ENCODE results near the gene ADAM22. TPM values are rescaled to one million over a fixed set of nuclear protein-coding genes. Genes with fewer than 3 reads are reported as not detected.

The ADAM22 gene
- polyA plus RNA-seq, 2 donors, result 0.08 to 0.16 TPM

DNA sequence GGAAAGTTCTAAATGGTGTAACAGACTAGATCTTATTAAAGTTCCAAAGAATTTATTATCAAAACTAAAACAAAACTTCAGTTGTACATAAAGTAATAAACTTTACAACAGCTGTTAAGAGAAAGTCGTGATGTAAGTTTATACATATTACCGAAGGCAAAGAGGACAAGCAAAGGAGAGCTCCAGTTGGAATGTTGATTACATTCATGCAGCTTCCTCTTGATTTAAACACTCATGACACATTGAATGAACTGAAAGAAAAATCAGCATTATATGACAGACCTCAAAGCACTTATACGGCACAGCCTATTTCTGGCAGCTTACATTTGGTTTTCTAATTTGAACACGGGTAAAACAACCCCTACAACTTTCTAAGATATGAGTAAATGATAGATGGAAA, 272.2 kb downstream of the ADAM22 start:
- Histone ChIP-seq H3K9me3 (ENCODE audit: control insufficient read depth in 2 of 2, insufficient read depth in 1 of 2, low read depth in 1 of 2, low read length in 1 of 2) (no peaks in the 10 kb centered on the region), H3K27me3 (ENCODE audit: control insufficient read depth in 1 of 2, insufficient read depth in 2 of 2, low read length in 2 of 2) (no peaks in the 10 kb centered on the region), H3K4me1 (ENCODE audit: control insufficient read depth in 2 of 2, insufficient read depth in 2 of 2, low read length in 1 of 2) (no peaks in the 10 kb centered on the region), H3K4me3 (ENCODE audit: low read depth in 1 of 2, low read length in 2 of 2) (no peak overlapping the region), H3K36me3 (ENCODE audit: control insufficient read depth in 2 of 2, insufficient read depth in 2 of 2, low read length in 1 of 2) (peaks cover 14 to 18% of the 10 kb centered on the region in 2 donors), H3K27ac (ENCODE audit: low read depth in 2 of 2, low read length in 1 of 2) (no peak overlapping the region)
- WGBS, 2 donors, result 71 to 72% methylated on average over 4 of the region's 4 CpGs

GRCh38 chr7:88208521-88208920, 274.5 kb downstream of the ADAM22 start:
- WGBS, 2 donors, result 95 to 96% methylated on average over 3 of the region's 3 CpGs
- H3K4me1 ChIP-seq (ENCODE audit: control insufficient read depth in 2 of 2, insufficient read depth in 2 of 2, low read length in 1 of 2), result no peaks in the 10 kb centered on the region
- H3K27ac ChIP-seq (ENCODE audit: low read depth in 2 of 2, low read length in 1 of 2), result no peak overlapping the region
- no peaks in the 10 kb centered on the region for H3K9me3 ChIP-seq (ENCODE audit: control insufficient read depth in 2 of 2, insufficient read depth in 1 of 2, low read depth in 1 of 2, low read length in 1 of 2)
- H3K4me3 ChIP-seq (ENCODE audit: low read depth in 1 of 2, low read length in 2 of 2), result no peak overlapping the region
- peaks cover 8 to 16% of the 10 kb centered on the region in 2 donors for H3K36me3 ChIP-seq (ENCODE audit: control insufficient read depth in 2 of 2, insufficient read depth in 2 of 2, low read length in 1 of 2)
- no peaks in the 10 kb centered on the region for H3K27me3 ChIP-seq (ENCODE audit: control insufficient read depth in 1 of 2, insufficient read depth in 2 of 2, low read length in 2 of 2)

DNA sequence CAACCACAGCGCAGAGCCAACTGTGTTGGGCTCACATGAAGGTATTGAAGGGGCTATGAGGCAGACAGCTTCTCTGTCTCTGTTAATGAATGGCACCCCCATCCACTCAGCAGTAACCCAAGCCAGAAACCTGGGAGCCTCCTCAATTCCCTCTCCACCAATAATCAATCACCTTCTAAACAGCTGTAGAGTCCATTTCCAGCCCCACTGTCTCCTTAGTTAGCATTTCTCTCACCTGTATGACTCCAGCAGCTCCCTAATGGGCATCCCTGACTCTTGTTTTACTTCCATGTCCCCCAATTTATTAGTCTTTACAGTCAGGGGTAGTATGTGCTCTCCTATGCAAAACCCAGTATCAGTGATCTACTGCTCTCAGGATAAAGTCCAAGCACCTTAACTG, 278.9 kb downstream of the ADAM22 start:
- Histone ChIP-seq H3K27ac (ENCODE audit: low read depth in 2 of 2, low read length in 1 of 2) (no peak overlapping the region), H3K4me3 (ENCODE audit: low read depth in 1 of 2, low read length in 2 of 2) (no peak overlapping the region), H3K9me3 (ENCODE audit: control insufficient read depth in 2 of 2, insufficient read depth in 1 of 2, low read depth in 1 of 2, low read length in 1 of 2) (no peaks in the 10 kb centered on the region), H3K4me1 (ENCODE audit: control insufficient read depth in 2 of 2, insufficient read depth in 2 of 2, low read length in 1 of 2) (no peaks in the 10 kb centered on the region), H3K36me3 (ENCODE audit: control insufficient read depth in 2 of 2, insufficient read depth in 2 of 2, low read length in 1 of 2) (peaks cover 5 to 7% of the 10 kb centered on the region in 2 donors), H3K27me3 (ENCODE audit: control insufficient read depth in 1 of 2, insufficient read depth in 2 of 2, low read length in 2 of 2) (no peaks in the 10 kb centered on the region)
- WGBS, 2 donors, result 97 to 100% methylated on average over 1 of the region's 1 CpG

GRCh38 chr7:88214456-88214855, 280.4 kb downstream of the ADAM22 start:
- Histone ChIP-seq H3K27me3 (ENCODE audit: control insufficient read depth in 1 of 2, insufficient read depth in 2 of 2, low read length in 2 of 2) (no peaks in the 10 kb centered on the region), H3K4me3 (ENCODE audit: low read depth in 1 of 2, low read length in 2 of 2) (no peak overlapping the region), H3K9me3 (ENCODE audit: control insufficient read depth in 2 of 2, insufficient read depth in 1 of 2, low read depth in 1 of 2, low read length in 1 of 2) (no peaks in the 10 kb centered on the region), H3K27ac (ENCODE audit: low read depth in 2 of 2, low read length in 1 of 2) (no peak overlapping the region), H3K4me1 (ENCODE audit: control insufficient read depth in 2 of 2, insufficient read depth in 2 of 2, low read length in 1 of 2) (no peaks in the 10 kb centered on the region), H3K36me3 (ENCODE audit: control insufficient read depth in 2 of 2, insufficient read depth in 2 of 2, low read length in 1 of 2) (peaks cover 3 to 4% of the 10 kb centered on the region in 2 donors)
- 96 to 98% methylated on average over 2 of the region's 2 CpGs for WGBS, 2 donors

DNA sequence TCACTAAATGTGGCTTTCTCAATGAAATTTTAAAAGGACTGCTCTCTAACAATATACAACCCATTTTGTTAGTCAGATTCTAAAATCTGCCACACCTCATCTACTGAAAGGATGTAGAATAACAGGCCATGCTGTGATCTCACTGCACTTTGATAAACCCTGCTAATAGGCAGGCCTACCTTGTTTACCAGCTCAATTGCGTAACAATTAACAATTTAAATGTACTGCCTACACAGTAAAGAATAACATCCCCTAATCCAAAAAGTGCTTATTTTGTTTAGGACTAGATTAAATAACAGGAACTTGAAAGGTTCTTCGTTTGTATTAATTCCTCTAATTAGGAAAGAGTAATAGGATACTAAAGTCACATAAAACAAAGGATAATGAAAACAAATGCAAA, 281.2 kb downstream of the ADAM22 start:
- no peaks in the 10 kb centered on the region for H3K27me3 ChIP-seq (ENCODE audit: control insufficient read depth in 1 of 2, insufficient read depth in 2 of 2, low read length in 2 of 2)
- no peak overlapping the region for H3K27ac ChIP-seq (ENCODE audit: low read depth in 2 of 2, low read length in 1 of 2)
- H3K4me1 ChIP-seq (ENCODE audit: control insufficient read depth in 2 of 2, insufficient read depth in 2 of 2, low read length in 1 of 2), result no peaks in the 10 kb centered on the region
- H3K4me3 ChIP-seq (ENCODE audit: low read depth in 1 of 2, low read length in 2 of 2), result no peak overlapping the region
- H3K9me3 ChIP-seq (ENCODE audit: control insufficient read depth in 2 of 2, insufficient read depth in 1 of 2, low read depth in 1 of 2, low read length in 1 of 2), result no peaks in the 10 kb centered on the region
- peaks cover 1 to 4% of the 10 kb centered on the region in 2 donors for H3K36me3 ChIP-seq (ENCODE audit: control insufficient read depth in 2 of 2, insufficient read depth in 2 of 2, low read length in 1 of 2)
- 69 to 72% methylated on average over 2 of the region's 2 CpGs for WGBS, 2 donors

- H3K27ac ChIP-seq (ENCODE audit: low read depth in 2 of 2, low read length in 1 of 2), result no peak overlapping the region
- peaks cover 0 to 4% of the 10 kb centered on the region in 2 donors for H3K36me3 ChIP-seq (ENCODE audit: control insufficient read depth in 2 of 2, insufficient read depth in 2 of 2, low read length in 1 of 2)
- H3K4me3 ChIP-seq (ENCODE audit: low read depth in 1 of 2, low read length in 2 of 2), result no peak overlapping the region
- no peaks in the 10 kb centered on the region for H3K4me1 ChIP-seq (ENCODE audit: control insufficient read depth in 2 of 2, insufficient read depth in 2 of 2, low read length in 1 of 2)
- H3K9me3 ChIP-seq (ENCODE audit: control insufficient read depth in 2 of 2, insufficient read depth in 1 of 2, low read depth in 1 of 2, low read length in 1 of 2), result no peaks in the 10 kb centered on the region
- no peaks in the 10 kb centered on the region for H3K27me3 ChIP-seq (ENCODE audit: control insufficient read depth in 1 of 2, insufficient read depth in 2 of 2, low read length in 2 of 2)
Observed at GRCh38 chr7:88216276-88216675, 282.2 kb downstream of the ADAM22 start.

DNA sequence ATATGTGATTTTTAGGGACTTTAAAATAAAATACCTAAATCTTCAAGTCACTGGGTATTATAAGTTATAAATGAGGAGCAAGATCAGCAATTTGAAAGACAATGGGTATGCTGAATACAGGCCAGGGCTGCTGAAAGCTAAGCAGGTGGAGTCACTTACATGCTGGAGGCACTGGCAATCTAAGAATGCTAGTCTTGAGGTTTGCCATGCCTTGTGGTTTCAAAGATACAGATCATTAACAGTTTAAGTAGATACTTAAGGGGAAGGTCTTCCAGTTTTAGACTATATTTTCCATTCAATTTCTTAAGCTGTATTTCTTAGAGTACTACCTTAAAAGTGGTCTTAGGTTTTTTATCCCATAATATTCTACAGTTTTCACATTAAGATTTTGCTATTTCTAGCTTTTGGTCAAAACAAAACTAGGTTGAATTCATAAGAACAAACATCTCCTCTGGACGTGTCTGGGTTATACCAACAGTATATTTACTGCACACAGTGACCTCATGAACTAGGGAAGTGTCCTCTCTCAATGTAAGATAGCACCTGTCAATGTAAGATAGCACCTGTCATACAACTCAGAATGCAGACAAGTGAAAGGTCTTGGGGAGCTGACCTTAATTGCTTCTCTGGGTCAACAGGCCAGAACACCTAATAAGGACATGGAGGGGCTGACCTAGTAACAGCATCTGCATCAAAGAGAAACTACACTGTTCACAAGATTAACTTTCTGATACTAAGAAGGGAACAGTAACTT, 283.8 kb downstream of the ADAM22 start:
- Histone ChIP-seq H3K36me3 (ENCODE audit: control insufficient read depth in 2 of 2, insufficient read depth in 2 of 2, low read length in 1 of 2) (peaks cover 0 to 4% of the 10 kb centered on the region in 2 donors), H3K27ac (ENCODE audit: low read depth in 2 of 2, low read length in 1 of 2) (no peak overlapping the region), H3K27me3 (ENCODE audit: control insufficient read depth in 1 of 2, insufficient read depth in 2 of 2, low read length in 2 of 2) (no peaks in the 10 kb centered on the region), H3K4me1 (ENCODE audit: control insufficient read depth in 2 of 2, insufficient read depth in 2 of 2, low read length in 1 of 2) (no peaks in the 10 kb centered on the region), H3K9me3 (ENCODE audit: control insufficient read depth in 2 of 2, insufficient read depth in 1 of 2, low read depth in 1 of 2, low read length in 1 of 2) (no peaks in the 10 kb centered on the region), H3K4me3 (ENCODE audit: low read depth in 1 of 2, low read length in 2 of 2) (no peak overlapping the region)
- WGBS, 2 donors, result 39 to 40% methylated on average over 1 of the region's 1 CpG

- no peaks in the 10 kb centered on the region for H3K4me1 ChIP-seq (ENCODE audit: control insufficient read depth in 2 of 2, insufficient read depth in 2 of 2, low read length in 1 of 2)
- H3K9me3 ChIP-seq (ENCODE audit: control insufficient read depth in 2 of 2, insufficient read depth in 1 of 2, low read depth in 1 of 2, low read length in 1 of 2), result no peaks in the 10 kb centered on the region
- 40 to 51% methylated on average over 5 of the region's 5 CpGs for WGBS, 2 donors
- peaks cover 0 to 4% of the 10 kb centered on the region in 2 donors for H3K36me3 ChIP-seq (ENCODE audit: control insufficient read depth in 2 of 2, insufficient read depth in 2 of 2, low read length in 1 of 2)
- peak overlapping the region in 1 of 2 donors; percentile 85 for H3K4me3 ChIP-seq (ENCODE audit: low read depth in 1 of 2, low read length in 2 of 2)
- no peaks in the 10 kb centered on the region for H3K27me3 ChIP-seq (ENCODE audit: control insufficient read depth in 1 of 2, insufficient read depth in 2 of 2, low read length in 2 of 2)
- no peak overlapping the region for H3K27ac ChIP-seq (ENCODE audit: low read depth in 2 of 2, low read length in 1 of 2)
Observed at GRCh38 chr7:88218429-88218745, 284.3 kb downstream of the ADAM22 start.

GRCh38 chr7:88218836-88219605, 285.0 kb downstream of the ADAM22 start:
- Histone ChIP-seq H3K27ac (ENCODE audit: low read depth in 2 of 2, low read length in 1 of 2) (peak overlapping the region; percentile 53 to 96), H3K4me3 (ENCODE audit: low read depth in 1 of 2, low read length in 2 of 2) (peak overlapping the region; percentile 85 to 95), H3K27me3 (ENCODE audit: control insufficient read depth in 1 of 2, insufficient read depth in 2 of 2, low read length in 2 of 2) (no peaks in the 10 kb centered on the region), H3K36me3 (ENCODE audit: control insufficient read depth in 2 of 2, insufficient read depth in 2 of 2, low read length in 1 of 2) (peaks cover 0 to 4% of the 10 kb centered on the region in 2 donors), H3K4me1 (ENCODE audit: control insufficient read depth in 2 of 2, insufficient read depth in 2 of 2, low read length in 1 of 2) (no peaks in the 10 kb centered on the region), H3K9me3 (ENCODE audit: control insufficient read depth in 2 of 2, insufficient read depth in 1 of 2, low read depth in 1 of 2, low read length in 1 of 2) (no peaks in the 10 kb centered on the region)
- WGBS, 2 donors, result 1% methylated on average over 27 of the region's 27 CpGs

All from esophagus (tissue), 2 donors.